Upper lobe of right lung (tissue), 1 donor: Measurements from ENCODE around the gene ARFIP1. TPM values are rescaled to one million over a fixed set of nuclear protein-coding genes. Genes with fewer than 3 reads are reported as not detected.

Experiments
- ATAC-seq: fragments of 200-7000 bp; cut with Tn5 transposase; one replicate; pipeline ENCODE4 v1.9.1; 2020; ENCODE audit warnings: mild to moderate bottlenecking, moderate library complexity
- DNase-seq: peaks from one replicate; pipeline ENCODE4 v3.0.0-alpha.2; 2020
- H3K27ac ChIP-seq: fragments of 200-600 bp; one replicate; pipeline ENCODE4 v1.8.0; 2022
- H3K27me3 ChIP-seq: fragments of 200-600 bp; one replicate; pipeline ENCODE4 v1.8.0; 2022; ENCODE audit warnings: mild to moderate bottlenecking
- H3K36me3 ChIP-seq: fragments of 200-600 bp; one replicate; pipeline ENCODE4 v1.8.0; 2022
- H3K4me1 ChIP-seq: fragments of 200-600 bp; one replicate; pipeline ENCODE4 v1.8.0; 2022
- H3K4me3 ChIP-seq: fragments of 200-600 bp; one replicate; pipeline ENCODE4 v1.8.0; 2022; ENCODE audit warnings: mild to moderate bottlenecking
- H3K9me3 ChIP-seq: fragments of 200-600 bp; one replicate; pipeline ENCODE4 v1.8.0; 2022
- intact Hi-C: fragments of 100-400 bp; cut with DNase I; formaldehyde crosslinking; loops from one replicate; pipeline ENCODE4 v1.11.0; 2022
- total RNA-seq: library from RNA; stranded (reverse); fragmentation: NEBNext Ultra II Directional; extraction: Animal tissue kit (Norgen Biotek cat#: 25700); gene quantifications from one replicate; pipeline ENCODE4 v1.2.1, GENCODE V29; 2021
- TF ChIP-seq, protein P1 (sequence below): fragments of 200-600 bp; IDR thresholded peaks from one replicate; pipeline ENCODE4 v1.8.0; 2022; ENCODE audit warnings: antibody characterized with exemption
- donor health status: DM: no; HTN: yes; CAD: no; lungs with severe emphysema.

The ARFIP1 gene
- total RNA-seq, 1 donor from 2014 or later: 29.3 TPM

DNA sequence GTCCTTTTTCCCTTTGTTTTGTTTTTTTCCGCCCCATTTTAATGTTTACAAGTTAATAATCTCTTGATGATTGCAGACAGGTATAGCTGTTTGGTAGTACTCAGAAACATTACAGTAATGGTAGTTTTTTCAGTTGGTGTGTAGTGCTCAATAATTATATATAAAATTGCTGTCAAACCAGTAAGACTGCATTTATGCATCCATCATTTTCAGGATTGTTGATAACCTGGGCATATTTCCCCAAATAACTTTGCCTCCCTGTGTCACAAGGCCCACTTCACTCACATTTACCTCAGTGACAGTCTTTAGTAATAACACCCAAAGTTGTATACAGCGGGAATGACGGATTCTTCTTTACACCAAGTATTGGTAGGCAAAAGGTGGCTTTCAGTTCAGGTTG is 16.1 kb downstream of the ARFIP1 start:
- Histone ChIP-seq H3K9me3 (no peaks in the 10 kb centered on the region), H3K36me3 (no peaks in the 10 kb centered on the region), H3K4me3 (no peak overlapping the region), H3K27me3 (no peaks in the 10 kb centered on the region), H3K27ac (no peak overlapping the region), H3K4me1 (no peaks in the 10 kb centered on the region)
- intact Hi-C loops: no loop called here
- DNase-seq (no peak), ATAC-seq (no peak)
- TF ChIP-seq, protein P1, sequence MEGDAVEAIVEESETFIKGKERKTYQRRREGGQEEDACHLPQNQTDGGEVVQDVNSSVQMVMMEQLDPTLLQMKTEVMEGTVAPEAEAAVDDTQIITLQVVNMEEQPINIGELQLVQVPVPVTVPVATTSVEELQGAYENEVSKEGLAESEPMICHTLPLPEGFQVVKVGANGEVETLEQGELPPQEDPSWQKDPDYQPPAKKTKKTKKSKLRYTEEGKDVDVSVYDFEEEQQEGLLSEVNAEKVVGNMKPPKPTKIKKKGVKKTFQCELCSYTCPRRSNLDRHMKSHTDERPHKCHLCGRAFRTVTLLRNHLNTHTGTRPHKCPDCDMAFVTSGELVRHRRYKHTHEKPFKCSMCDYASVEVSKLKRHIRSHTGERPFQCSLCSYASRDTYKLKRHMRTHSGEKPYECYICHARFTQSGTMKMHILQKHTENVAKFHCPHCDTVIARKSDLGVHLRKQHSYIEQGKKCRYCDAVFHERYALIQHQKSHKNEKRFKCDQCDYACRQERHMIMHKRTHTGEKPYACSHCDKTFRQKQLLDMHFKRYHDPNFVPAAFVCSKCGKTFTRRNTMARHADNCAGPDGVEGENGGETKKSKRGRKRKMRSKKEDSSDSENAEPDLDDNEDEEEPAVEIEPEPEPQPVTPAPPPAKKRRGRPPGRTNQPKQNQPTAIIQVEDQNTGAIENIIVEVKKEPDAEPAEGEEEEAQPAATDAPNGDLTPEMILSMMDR: no peak

DNA sequence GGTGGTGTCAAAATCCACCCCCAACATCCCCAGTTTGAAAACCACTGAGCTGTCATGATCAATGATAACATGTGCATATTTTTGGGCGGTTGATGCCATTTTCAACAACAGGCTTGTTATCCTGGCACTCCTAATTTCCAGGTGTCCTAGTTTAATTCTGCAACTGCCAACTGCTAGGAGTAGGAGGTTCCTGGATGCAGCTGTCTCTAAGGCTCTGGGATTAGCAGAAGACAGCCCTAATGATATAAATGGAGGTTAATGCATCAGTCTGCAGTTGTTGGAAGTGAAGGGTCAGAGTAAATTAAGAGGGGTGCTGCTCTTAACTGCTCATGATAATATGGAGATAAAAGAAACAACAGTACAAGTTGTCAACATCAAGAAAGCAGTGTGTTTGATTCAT is 23.8 kb downstream of the ARFIP1 start:
- no peaks in the 10 kb centered on the region for H3K4me1 ChIP-seq
- DNase-seq: no peak
- H3K27ac ChIP-seq: no peak overlapping the region
- ATAC-seq: no peak
- no peaks in the 10 kb centered on the region for H3K9me3 ChIP-seq
- H3K4me3 ChIP-seq: no peak overlapping the region
- intact Hi-C loops: no loop called here
- H3K27me3 ChIP-seq: no peaks in the 10 kb centered on the region
- no peaks in the 10 kb centered on the region for H3K36me3 ChIP-seq
- TF ChIP-seq, protein P1: no peak

DNA sequence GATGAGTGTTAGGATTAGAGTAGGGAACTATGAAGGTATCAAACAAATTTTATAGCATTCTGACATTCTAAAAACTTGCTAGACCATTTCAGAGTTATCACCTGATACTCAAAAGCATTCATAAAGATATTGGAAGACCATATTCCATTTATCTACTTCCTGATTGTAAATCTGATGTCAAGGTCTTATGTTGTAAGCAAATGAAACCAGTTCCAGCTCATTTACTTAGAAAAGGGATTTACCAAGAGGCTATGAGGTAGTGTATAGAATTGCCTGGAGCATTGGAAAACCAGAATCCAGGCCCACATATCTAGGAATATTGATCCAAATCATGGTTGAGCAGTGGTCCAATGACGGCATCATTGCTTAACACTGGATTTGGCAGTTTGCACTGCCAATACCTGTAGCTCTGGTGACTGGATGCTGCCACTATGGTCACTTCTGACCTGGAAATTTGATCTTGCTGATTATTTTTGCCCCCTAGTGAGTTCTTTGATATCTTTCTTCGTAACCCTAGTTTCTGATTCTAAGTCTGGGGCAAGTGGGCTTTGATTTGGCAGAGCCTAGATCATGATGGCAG is 25.4 kb downstream of the ARFIP1 start:
- H3K9me3 ChIP-seq: no peaks in the 10 kb centered on the region
- ATAC-seq: no peak
- H3K36me3 ChIP-seq: no peaks in the 10 kb centered on the region
- intact Hi-C loops: no loop called here
- no peak overlapping the region for H3K4me3 ChIP-seq
- no peak overlapping the region for H3K27ac ChIP-seq
- H3K27me3 ChIP-seq: no peaks in the 10 kb centered on the region
- TF ChIP-seq, protein P1: no peak
- DNase-seq: no peak
- H3K4me1 ChIP-seq: no peaks in the 10 kb centered on the region

DNA sequence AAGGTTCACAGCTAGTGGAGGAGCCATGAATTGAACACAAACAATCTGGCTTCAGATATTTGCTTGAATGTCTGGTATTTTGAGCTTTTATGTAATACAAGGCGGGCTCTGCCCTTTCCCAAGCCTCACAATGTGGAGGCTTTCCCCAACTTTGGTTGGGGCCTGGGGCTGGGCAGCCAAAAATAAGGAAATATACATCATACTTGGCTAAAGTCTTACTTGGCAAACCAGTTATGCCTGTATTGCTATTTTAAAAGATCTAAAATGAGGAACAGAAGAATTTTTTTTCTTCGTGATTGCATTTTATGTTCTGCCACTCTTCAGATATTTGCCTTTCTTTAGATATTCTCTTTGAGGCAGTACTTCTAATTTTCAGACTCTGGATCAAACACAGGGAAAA is 26.1 kb downstream of the ARFIP1 start:
- no peak for ATAC-seq
- no peaks in the 10 kb centered on the region for H3K4me1 ChIP-seq
- no peak overlapping the region for H3K27ac ChIP-seq
- H3K4me3 ChIP-seq: no peak overlapping the region
- no peaks in the 10 kb centered on the region for H3K36me3 ChIP-seq
- intact Hi-C loops: no loop called here
- DNase-seq: no peak
- TF ChIP-seq, protein P1: no peak
- no peaks in the 10 kb centered on the region for H3K9me3 ChIP-seq
- no peaks in the 10 kb centered on the region for H3K27me3 ChIP-seq

DNA sequence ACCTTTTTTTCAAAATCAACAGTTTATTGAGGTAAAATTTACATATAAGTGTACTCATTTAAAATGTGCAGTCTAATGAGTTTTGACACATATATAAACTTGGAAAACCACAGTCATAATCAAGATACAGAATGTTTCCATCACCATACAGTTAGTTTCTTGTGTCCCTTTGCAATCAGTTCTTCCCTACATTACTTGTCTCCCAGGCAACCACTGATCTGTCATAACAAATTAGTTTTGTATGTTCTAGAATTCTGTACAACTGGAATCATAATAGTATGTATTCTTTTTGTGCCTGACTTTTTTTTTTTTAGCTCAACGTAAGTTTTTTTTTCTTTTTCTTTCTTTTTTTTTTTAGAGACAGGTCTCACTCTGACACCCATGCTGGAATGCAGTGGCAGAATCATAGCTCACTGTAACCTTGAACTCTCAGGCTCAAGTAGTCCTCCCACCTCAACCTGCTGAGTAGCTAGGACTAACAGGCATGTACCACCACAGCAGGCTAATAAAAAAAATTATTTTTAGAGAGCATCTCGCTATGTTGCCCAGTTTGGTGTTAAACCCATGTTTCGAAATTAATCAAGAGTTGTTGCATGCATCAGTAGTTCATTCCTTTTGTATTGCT is 26.9 kb downstream of the ARFIP1 start:
- no peaks in the 10 kb centered on the region for H3K4me1 ChIP-seq
- no peaks in the 10 kb centered on the region for H3K36me3 ChIP-seq
- intact Hi-C loops: no loop called here
- H3K27ac ChIP-seq: no peak overlapping the region
- ATAC-seq: no peak
- TF ChIP-seq, protein P1: no peak
- no peak overlapping the region for H3K4me3 ChIP-seq
- H3K27me3 ChIP-seq: no peaks in the 10 kb centered on the region
- no peaks in the 10 kb centered on the region for H3K9me3 ChIP-seq
- no peak for DNase-seq
